Measurements from ENCODE around the gene SCGB1A1.

- no peak for TF ChIP-seq USF1 (IDR thresholded peaks at IDR 0.05; ENCODE audit: borderline replicate concordance, low read depth)
- TF ChIP-seq, protein P1, sequence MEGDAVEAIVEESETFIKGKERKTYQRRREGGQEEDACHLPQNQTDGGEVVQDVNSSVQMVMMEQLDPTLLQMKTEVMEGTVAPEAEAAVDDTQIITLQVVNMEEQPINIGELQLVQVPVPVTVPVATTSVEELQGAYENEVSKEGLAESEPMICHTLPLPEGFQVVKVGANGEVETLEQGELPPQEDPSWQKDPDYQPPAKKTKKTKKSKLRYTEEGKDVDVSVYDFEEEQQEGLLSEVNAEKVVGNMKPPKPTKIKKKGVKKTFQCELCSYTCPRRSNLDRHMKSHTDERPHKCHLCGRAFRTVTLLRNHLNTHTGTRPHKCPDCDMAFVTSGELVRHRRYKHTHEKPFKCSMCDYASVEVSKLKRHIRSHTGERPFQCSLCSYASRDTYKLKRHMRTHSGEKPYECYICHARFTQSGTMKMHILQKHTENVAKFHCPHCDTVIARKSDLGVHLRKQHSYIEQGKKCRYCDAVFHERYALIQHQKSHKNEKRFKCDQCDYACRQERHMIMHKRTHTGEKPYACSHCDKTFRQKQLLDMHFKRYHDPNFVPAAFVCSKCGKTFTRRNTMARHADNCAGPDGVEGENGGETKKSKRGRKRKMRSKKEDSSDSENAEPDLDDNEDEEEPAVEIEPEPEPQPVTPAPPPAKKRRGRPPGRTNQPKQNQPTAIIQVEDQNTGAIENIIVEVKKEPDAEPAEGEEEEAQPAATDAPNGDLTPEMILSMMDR (IDR thresholded peaks at IDR 0.05): no peak
- no peak for TF ChIP-seq TCF12 (IDR thresholded peaks at IDR 0.05)
- TF ChIP-seq RAD21 (IDR thresholded peaks at IDR 0.05; ENCODE audit: low read length): no peak
- TF ChIP-seq RCOR1 (IDR thresholded peaks at IDR 0.05; ENCODE audit: low read length): no peak
- TF ChIP-seq POLR2AphosphoS5 (IDR thresholded peaks at IDR 0.05; ENCODE audit: low read depth, low read length): no peak
- TF ChIP-seq PBX3 (IDR thresholded peaks at IDR 0.05): no peak
- TF ChIP-seq YY1 (IDR thresholded peaks at IDR 0.05; ENCODE audit: low read depth): no peak
- no peak for TF ChIP-seq EP300 (IDR thresholded peaks at IDR 0.05; ENCODE audit: borderline replicate concordance in 1 of 2, low read depth in 1 of 2, low read length in 1 of 2)
Observed at GRCh38 chr11:62433904-62434276, 15.1 kb downstream of the SCGB1A1 start.

Measured in SK-N-SH (cell line).